Tibial artery (tissue), 4 donors: ENCODE data around the gene ERC2.

ENCODE experiments used
- DNase-seq, 2 donors: peaks; one replicate each; pipeline ENCODE4 v3.0.0-alpha.2; 2019
- H3K27ac ChIP-seq, 2 donors: fragments of 200-600 bp; sonication (generic) in 1 of 2; 1 replicate in 1 of 2; 2 replicates in 1 of 2; pipeline ENCODE4 v1.5.1; 2018 to 2019; ENCODE audit warnings: mild to moderate bottlenecking in 1 of 2
- H3K27me3 ChIP-seq, 2 donors: fragments of 200-600 bp; sonication (generic) in 1 of 2; one replicate each; pipeline versions ENCODE4 v1.5.1 to v1.6.0; 2016 to 2019
- H3K36me3 ChIP-seq, 3 donors: fragments of 200-600 bp; sonication (generic) in 2 of 3; one replicate each; pipeline ENCODE4 v1.5.1; 2016 to 2019; ENCODE audit warnings: mild to moderate bottlenecking in 2 of 3
- H3K4me1 ChIP-seq, 4 donors: fragments of 200-600 bp; sonication (generic) in 2 of 4; 1 replicate in 3 of 4; 2 replicates in 1 of 4; pipeline ENCODE4 v1.5.1; 2016 to 2019
- H3K4me3 ChIP-seq, 2 donors: fragments of 200-600 bp; sonication (generic) in 1 of 2; 1 replicate in 1 of 2; 2 replicates in 1 of 2; pipeline ENCODE4 v1.5.1; 2018 to 2019; ENCODE audit warnings: mild to moderate bottlenecking in 2 of 2
- H3K9me3 ChIP-seq, 3 donors: fragments of 200-600 bp; sonication (generic) in 1 of 3; one replicate each; pipeline ENCODE4 v1.5.1; 2016 to 2019
- intact Hi-C: fragments of 100-400 bp; cut with DNase I; formaldehyde crosslinking; loops from one replicate; pipeline ENCODE4 v1.15.0; 2023; ENCODE audit warnings: low total_unique reads
- TF ChIP-seq, protein P1 (sequence below), 2 experiments: fragments of 200-600 bp in 1 of 2; fragments of 450-650 bp in 1 of 2; IDR thresholded peaks; one replicate each; pipeline ENCODE4 v1.5.1; 2017 to 2019; ENCODE audit warnings: antibody characterized with exemption in 2 of 2, mild to moderate bottlenecking in 1 of 2, moderate library complexity in 1 of 2

Gene ERC2

DNA sequence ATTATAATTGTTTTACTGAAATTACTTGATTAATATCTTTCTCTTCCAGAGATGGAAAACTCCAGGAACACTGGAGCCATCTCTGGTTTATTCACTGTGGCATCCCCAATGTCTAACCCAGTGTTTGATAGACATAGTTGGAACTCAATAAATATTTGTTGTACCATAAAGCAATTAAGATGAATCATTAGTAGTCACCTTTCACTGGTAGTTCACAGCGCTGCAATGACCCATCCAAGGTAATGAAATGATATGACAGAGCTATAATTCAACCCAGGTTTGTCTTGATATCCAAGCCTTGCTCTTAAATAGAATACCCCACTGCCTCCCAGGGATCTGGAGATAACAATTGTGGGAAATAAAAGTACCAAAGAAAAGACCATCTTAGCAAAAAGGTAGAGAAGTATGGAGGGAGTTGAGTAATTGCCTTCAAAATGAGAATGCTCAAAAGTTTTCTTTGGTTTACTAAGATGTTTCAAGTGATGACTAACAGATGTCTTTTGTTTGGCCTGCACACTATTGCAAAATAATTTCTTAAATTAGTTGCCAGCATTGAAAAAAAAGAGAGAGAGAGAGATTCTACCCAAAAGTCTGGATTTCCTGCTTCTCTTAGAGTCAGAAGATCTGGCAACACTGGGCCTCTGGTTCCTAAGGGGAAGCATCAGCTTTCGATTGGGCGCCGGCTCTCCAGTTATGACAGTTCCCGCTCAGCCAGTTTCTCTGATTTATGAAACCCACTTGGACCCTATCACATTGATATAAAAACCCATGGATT is 348.5 kb downstream of the ERC2 start:
- no peaks in the 10 kb centered on the region for H3K36me3 ChIP-seq
- H3K9me3 ChIP-seq = peaks cover 3 to 4% (median 3%) of the 10 kb centered on the region in 3 donors
- peak in 1 of 2 donors; percentile 56 for DNase-seq
- H3K4me1 ChIP-seq = peaks cover 0 to 12% (median 0%) of the 10 kb centered on the region in 4 donors
- intact Hi-C loops = no loop called here
- H3K27me3 ChIP-seq = no peaks in the 10 kb centered on the region
- no peak overlapping the region for H3K27ac ChIP-seq
- TF ChIP-seq, protein P1, sequence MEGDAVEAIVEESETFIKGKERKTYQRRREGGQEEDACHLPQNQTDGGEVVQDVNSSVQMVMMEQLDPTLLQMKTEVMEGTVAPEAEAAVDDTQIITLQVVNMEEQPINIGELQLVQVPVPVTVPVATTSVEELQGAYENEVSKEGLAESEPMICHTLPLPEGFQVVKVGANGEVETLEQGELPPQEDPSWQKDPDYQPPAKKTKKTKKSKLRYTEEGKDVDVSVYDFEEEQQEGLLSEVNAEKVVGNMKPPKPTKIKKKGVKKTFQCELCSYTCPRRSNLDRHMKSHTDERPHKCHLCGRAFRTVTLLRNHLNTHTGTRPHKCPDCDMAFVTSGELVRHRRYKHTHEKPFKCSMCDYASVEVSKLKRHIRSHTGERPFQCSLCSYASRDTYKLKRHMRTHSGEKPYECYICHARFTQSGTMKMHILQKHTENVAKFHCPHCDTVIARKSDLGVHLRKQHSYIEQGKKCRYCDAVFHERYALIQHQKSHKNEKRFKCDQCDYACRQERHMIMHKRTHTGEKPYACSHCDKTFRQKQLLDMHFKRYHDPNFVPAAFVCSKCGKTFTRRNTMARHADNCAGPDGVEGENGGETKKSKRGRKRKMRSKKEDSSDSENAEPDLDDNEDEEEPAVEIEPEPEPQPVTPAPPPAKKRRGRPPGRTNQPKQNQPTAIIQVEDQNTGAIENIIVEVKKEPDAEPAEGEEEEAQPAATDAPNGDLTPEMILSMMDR (IDR thresholded peaks at IDR 0.05) = no peak
- H3K4me3 ChIP-seq = no peak overlapping the region

DNA sequence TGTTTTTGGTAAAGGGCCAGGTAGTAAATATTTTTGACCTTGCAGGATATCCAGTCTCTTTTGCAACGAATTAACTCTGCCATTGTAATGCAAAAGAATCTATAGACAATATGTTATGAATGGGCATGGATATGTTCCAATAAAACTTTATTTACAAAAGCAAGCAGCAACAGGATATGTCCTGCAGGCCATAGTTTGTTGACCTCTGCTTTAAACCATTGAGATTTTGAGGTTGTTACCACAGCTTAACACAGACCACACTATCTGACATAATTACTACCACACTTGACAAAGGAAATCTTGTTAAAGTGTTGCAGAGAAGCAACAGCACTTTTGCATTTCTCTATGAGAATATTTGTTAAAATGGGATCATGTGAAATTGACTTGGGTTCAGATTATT is 349.3 kb downstream of the ERC2 start:
- no peak overlapping the region for H3K27ac ChIP-seq
- H3K9me3 ChIP-seq = peaks cover 3 to 4% (median 3%) of the 10 kb centered on the region in 3 donors
- H3K4me1 ChIP-seq = peaks cover 0 to 12% (median 0%) of the 10 kb centered on the region in 4 donors
- no peaks in the 10 kb centered on the region for H3K36me3 ChIP-seq
- intact Hi-C loops = no loop called here
- TF ChIP-seq, protein P1 (IDR thresholded peaks at IDR 0.05) = no peak
- no peaks in the 10 kb centered on the region for H3K27me3 ChIP-seq
- no peak for DNase-seq
- no peak overlapping the region for H3K4me3 ChIP-seq

DNA sequence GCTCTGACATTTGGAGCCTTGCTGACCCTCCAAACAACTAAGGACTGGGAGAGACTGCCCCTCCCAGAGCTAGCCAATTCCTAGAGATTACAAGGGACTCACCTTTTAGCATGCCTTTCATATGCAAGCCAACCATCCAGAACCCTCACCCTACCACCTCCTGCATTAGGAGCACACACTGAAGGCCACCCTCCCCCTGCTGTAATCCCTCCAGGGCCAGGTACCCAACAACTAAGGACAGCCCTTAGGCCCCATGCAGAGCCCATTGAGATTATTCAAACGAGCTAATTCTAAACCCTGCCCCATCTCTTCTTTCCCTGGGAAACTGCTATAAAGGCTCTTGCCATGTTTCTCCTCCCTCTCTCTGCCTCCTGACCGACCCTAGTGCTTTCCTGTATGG is 352.6 kb downstream of the ERC2 start:
- TF ChIP-seq, protein P1 (IDR thresholded peaks at IDR 0.05) = no peak
- no peaks in the 10 kb centered on the region for H3K27me3 ChIP-seq
- no peak overlapping the region for H3K4me3 ChIP-seq
- H3K36me3 ChIP-seq = no peaks in the 10 kb centered on the region
- no peak for DNase-seq
- H3K9me3 ChIP-seq = peaks cover 3 to 4% (median 3%) of the 10 kb centered on the region in 3 donors
- H3K4me1 ChIP-seq = peaks cover 0 to 12% (median 0%) of the 10 kb centered on the region in 4 donors
- no peak overlapping the region for H3K27ac ChIP-seq
- intact Hi-C loops = no loop called here

DNA sequence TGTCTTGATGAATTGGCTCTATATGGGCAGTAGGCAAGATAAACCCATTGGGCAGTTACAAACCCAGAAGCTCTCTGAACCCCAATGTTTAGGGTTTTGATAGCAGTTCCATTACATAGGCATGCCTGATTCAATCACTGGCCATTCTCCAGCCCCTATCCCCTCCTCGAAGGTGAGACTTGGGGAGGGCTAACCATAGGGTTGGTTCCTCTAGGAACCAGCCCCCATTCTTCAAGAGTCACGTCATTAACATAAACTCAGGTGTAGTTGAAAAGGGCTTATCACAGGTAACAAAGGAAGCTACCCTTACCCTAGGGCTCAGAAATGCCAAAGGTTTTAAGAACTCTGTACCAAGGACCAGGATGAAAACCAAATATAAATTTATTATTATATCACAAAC is 353.1 kb downstream of the ERC2 start:
- Histone ChIP-seq H3K4me1 (peaks cover 0 to 11% (median 0%) of the 10 kb centered on the region in 4 donors), H3K9me3 (peaks cover 3 to 4% (median 3%) of the 10 kb centered on the region in 3 donors), H3K27me3 (no peaks in the 10 kb centered on the region), H3K4me3 (no peak overlapping the region), H3K36me3 (no peaks in the 10 kb centered on the region), H3K27ac (no peak overlapping the region)
- DNase-seq = no peak
- intact Hi-C loops = no loop called here
- TF ChIP-seq, protein P1 (IDR thresholded peaks at IDR 0.05) = no peak

DNA sequence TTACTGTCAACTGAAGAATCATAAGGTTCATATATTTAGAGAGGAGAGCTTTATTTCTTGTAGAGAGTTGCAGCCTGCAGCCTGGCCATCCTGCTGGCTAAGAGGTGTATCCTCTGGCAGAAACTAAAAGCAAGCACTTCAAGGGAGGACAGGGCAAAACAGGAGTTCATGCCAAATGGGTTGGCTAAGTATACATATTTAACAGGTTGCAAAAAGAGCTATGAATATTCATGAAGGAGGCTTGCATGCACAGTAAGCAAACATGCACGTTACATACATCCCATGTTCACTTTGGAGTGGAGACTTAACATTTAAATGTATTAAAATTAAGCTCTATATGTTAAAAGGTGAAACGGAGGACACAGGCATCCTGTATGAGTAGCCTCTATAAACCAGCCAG is 354.4 kb downstream of the ERC2 start:
- TF ChIP-seq, protein P1 (IDR thresholded peaks at IDR 0.05) = no peak
- Histone ChIP-seq H3K27ac (no peak overlapping the region), H3K9me3 (peaks cover 3 to 4% (median 3%) of the 10 kb centered on the region in 3 donors), H3K27me3 (no peaks in the 10 kb centered on the region), H3K4me1 (peaks cover 0 to 2% (median 0%) of the 10 kb centered on the region in 4 donors), H3K36me3 (no peaks in the 10 kb centered on the region), H3K4me3 (no peak overlapping the region)
- intact Hi-C loops = no loop called here
- DNase-seq = no peak
